ENCODE results near the gene SDF4. TPM values are rescaled to one million over a fixed set of nuclear protein-coding genes. Genes with fewer than 3 reads are reported as not detected.

Gene SDF4
- total and polyA plus RNA-seq, 2 of the 13 experiments (the other 11 are each of a cell fraction or from before 2014, with no cell fraction given): 80.8 to 107 TPM

- DNase-seq (ENCODE audit: low spot score) (no peak), FAIRE-seq (no peak), ATAC-seq (peak; percentile 17)
- peak overlapping the region in 2 of 3 experiments; percentile 34 to 60; a peak in 3 of 6 replicates for H3K4me3 ChIP-seq (replicated peaks in 1 of 3; ENCODE audit: insufficient read depth in 1 of 3, low read depth in 2 of 3, low read length in 3 of 3)
- no peak overlapping the region for H3K27ac ChIP-seq (ENCODE audit: extremely low read length, insufficient read depth, low read length)
- no peak overlapping the region for H2AFZ ChIP-seq (ENCODE audit: low read length)
- peaks cover 58% of the 10 kb centered on the region for H3K4me1 ChIP-seq (ENCODE audit: insufficient read depth, low read length)
- POLR2A ChIA-PET: interaction anchor here (1.2 to 7.4 kb wide), 4 partner anchors 9 to 162 kb away, joined by 3 to 93 read pairs (median 5); partner anchors contain the start of genes B3GALT6 and SDF4
- H3K27me3 ChIP-seq (ENCODE audit: control insufficient read depth in 1 of 2, insufficient read depth in 2 of 2, low read length in 2 of 2): peaks cover 6 to 18% of the 10 kb centered on the region in 2 experiments; a peak in 4 of 5 replicates
- in situ Hi-C loops (cut with HindIII; ENCODE audit: extremely low pct_ligation_motif_present, low pct_unique_long_range_greater_than_20kb): no loop called here
- H3K9ac ChIP-seq (ENCODE audit: insufficient read depth, low read depth, low read length): 0 out of 2 replicates have a peak overlapping the region, but pooled peaks have one; percentile 22
- peak overlapping the region; percentile 76 for H3K4me2 ChIP-seq (ENCODE audit: low read depth, low read length)
- no peaks in the 10 kb centered on the region for H3K79me2 ChIP-seq (ENCODE audit: insufficient read depth, low read length)
- H3K36me3 ChIP-seq (replicated peaks in 1 of 2; ENCODE audit: control insufficient read depth in 1 of 2, insufficient read depth in 2 of 2, low read length in 2 of 2): no peaks in the 10 kb centered on the region
- H4K20me1 ChIP-seq (ENCODE audit: insufficient read depth, low read length): no peaks in the 10 kb centered on the region
- CTCF ChIA-PET (ENCODE audit: low intra/inter-chr PET ratio, low total read pairs): no interaction called here
- intact Hi-C loops (cut with micrococcal nuclease; ENCODE audit: unreplicated experiment): no loop called here
- 66% methylated on average over 13 of the region's 36 CpGs for WGBS (ENCODE audit: low lambda C conversion rate)
- no TSS peak for BruUV-seq (replicated peaks)
- no peaks in the 10 kb centered on the region for H3K9me3 ChIP-seq (ENCODE audit: low read length)
- TF ChIP-seq, protein P1, sequence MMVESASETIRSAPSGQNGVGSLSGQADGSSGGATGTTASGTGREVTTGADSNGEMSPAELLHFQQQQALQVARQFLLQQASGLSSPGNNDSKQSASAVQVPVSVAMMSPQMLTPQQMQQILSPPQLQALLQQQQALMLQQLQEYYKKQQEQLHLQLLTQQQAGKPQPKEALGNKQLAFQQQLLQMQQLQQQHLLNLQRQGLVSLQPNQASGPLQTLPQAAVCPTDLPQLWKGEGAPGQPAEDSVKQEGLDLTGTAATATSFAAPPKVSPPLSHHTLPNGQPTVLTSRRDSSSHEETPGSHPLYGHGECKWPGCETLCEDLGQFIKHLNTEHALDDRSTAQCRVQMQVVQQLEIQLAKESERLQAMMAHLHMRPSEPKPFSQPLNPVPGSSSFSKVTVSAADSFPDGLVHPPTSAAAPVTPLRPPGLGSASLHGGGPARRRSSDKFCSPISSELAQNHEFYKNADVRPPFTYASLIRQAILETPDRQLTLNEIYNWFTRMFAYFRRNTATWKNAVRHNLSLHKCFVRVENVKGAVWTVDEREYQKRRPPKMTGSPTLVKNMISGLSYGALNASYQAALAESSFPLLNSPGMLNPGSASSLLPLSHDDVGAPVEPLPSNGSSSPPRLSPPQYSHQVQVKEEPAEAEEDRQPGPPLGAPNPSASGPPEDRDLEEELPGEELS (CRISPR knock-in tag; IDR thresholded peaks at IDR 0.05): no peak
- no peak for TF ChIP-seq ETV6 (CRISPR knock-in tag; conservative IDR thresholded peaks at IDR 0.05)
- TF ChIP-seq, protein P2, sequence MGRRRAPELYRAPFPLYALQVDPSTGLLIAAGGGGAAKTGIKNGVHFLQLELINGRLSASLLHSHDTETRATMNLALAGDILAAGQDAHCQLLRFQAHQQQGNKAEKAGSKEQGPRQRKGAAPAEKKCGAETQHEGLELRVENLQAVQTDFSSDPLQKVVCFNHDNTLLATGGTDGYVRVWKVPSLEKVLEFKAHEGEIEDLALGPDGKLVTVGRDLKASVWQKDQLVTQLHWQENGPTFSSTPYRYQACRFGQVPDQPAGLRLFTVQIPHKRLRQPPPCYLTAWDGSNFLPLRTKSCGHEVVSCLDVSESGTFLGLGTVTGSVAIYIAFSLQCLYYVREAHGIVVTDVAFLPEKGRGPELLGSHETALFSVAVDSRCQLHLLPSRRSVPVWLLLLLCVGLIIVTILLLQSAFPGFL (CRISPR knock-in tag; IDR thresholded peaks at IDR 0.05): no peak
- TF ChIP-seq, protein P3, sequence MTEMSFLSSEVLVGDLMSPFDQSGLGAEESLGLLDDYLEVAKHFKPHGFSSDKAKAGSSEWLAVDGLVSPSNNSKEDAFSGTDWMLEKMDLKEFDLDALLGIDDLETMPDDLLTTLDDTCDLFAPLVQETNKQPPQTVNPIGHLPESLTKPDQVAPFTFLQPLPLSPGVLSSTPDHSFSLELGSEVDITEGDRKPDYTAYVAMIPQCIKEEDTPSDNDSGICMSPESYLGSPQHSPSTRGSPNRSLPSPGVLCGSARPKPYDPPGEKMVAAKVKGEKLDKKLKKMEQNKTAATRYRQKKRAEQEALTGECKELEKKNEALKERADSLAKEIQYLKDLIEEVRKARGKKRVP (CRISPR knock-in tag; IDR thresholded peaks at IDR 0.05): no peak
- TF ChIP-seq KLF11 (CRISPR knock-in tag; IDR thresholded peaks at IDR 0.05): no peak
- TF ChIP-seq NCOA1 (CRISPR knock-in tag; IDR thresholded peaks at IDR 0.05): no peak
- TF ChIP-seq TCF12 (IDR thresholded peaks at IDR 0.05): no peak
- no peak for TF ChIP-seq TCF12 (CRISPR knock-in tag; IDR thresholded peaks at IDR 0.05)
- no peak for TF ChIP-seq SP2 (CRISPR knock-in tag; IDR thresholded peaks at IDR 0.05)
- no peak for TF ChIP-seq ZNF30 (CRISPR knock-in tag; IDR thresholded peaks at IDR 0.05)
- no peak for TF ChIP-seq FOXM1 (CRISPR knock-in tag; IDR thresholded peaks at IDR 0.05)
- no peak for TF ChIP-seq RELA (CRISPR knock-in tag; IDR thresholded peaks at IDR 0.05)
- TF ChIP-seq CEBPG (CRISPR knock-in tag; IDR thresholded peaks at IDR 0.05): no peak
- TF ChIP-seq, protein P4, sequence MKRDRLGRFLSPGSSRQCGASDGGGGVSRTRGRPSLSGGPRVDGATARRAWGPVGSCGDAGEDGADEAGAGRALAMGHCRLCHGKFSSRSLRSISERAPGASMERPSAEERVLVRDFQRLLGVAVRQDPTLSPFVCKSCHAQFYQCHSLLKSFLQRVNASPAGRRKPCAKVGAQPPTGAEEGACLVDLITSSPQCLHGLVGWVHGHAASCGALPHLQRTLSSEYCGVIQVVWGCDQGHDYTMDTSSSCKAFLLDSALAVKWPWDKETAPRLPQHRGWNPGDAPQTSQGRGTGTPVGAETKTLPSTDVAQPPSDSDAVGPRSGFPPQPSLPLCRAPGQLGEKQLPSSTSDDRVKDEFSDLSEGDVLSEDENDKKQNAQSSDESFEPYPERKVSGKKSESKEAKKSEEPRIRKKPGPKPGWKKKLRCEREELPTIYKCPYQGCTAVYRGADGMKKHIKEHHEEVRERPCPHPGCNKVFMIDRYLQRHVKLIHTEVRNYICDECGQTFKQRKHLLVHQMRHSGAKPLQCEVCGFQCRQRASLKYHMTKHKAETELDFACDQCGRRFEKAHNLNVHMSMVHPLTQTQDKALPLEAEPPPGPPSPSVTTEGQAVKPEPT (CRISPR knock-in tag; IDR thresholded peaks at IDR 0.05; ENCODE audit: low read depth): no peak
- TF ChIP-seq ZNF367 (CRISPR knock-in tag; IDR thresholded peaks at IDR 0.05; ENCODE audit: borderline replicate concordance): no peak
- TF ChIP-seq ZC3H4 (CRISPR knock-in tag; IDR thresholded peaks at IDR 0.05; ENCODE audit: borderline replicate concordance): no peak
- TF ChIP-seq AKAP8 (CRISPR knock-in tag; IDR thresholded peaks at IDR 0.05): 0 out of 2 replicates have a peak, but pooled peaks have one; percentile 9
- peak; percentile 9; the same call in 1 of the 2 replicates for TF ChIP-seq MYC (CRISPR knock-in tag; IDR thresholded peaks at IDR 0.05; ENCODE audit: borderline replicate concordance)
- TF ChIP-seq ZNF205 (CRISPR knock-in tag; IDR thresholded peaks at IDR 0.05): no peak
- no peak for TF ChIP-seq HOXA9 (CRISPR knock-in tag; IDR thresholded peaks at IDR 0.05; ENCODE audit: borderline replicate concordance)
- no peak for TF ChIP-seq ZNF776 (CRISPR knock-in tag; IDR thresholded peaks at IDR 0.05)
Measured at GRCh38 chr1:1167841-1168450, 63.9 kb downstream of the SDF4 start.
